Lower lobe of right lung (tissue), 2 donors: ENCODE measurements around the gene EHMT1. TPM values are rescaled to one million over a fixed set of nuclear protein-coding genes. Genes with fewer than 3 reads are reported as not detected.

Experiments used
- ATAC-seq, 2 donors: fragments of 200-7000 bp; cut with Tn5 transposase; one replicate each; pipeline ENCODE4 v1.9.1; 2020 to 2022; ENCODE audit warnings: mild to moderate bottlenecking in 2 of 2, moderate library complexity in 2 of 2
- DNase-seq: peaks from one replicate; pipeline ENCODE4 v3.0.0-alpha.2; 2020
- H3K27ac ChIP-seq: fragments of 200-600 bp; one replicate; pipeline ENCODE4 v1.8.0; 2022
- H3K27me3 ChIP-seq: fragments of 200-600 bp; one replicate; pipeline ENCODE4 v1.8.0; 2022; ENCODE audit warnings: low read depth
- H3K36me3 ChIP-seq: fragments of 200-600 bp; one replicate; pipeline ENCODE4 v1.8.0; 2022; ENCODE audit warnings: mild to moderate bottlenecking
- H3K4me1 ChIP-seq: fragments of 200-600 bp; one replicate; pipeline ENCODE4 v1.8.0; 2022
- H3K4me3 ChIP-seq: fragments of 200-600 bp; one replicate; pipeline ENCODE4 v1.8.0; 2022; ENCODE audit warnings: mild to moderate bottlenecking
- H3K9me3 ChIP-seq: fragments of 200-600 bp; one replicate; pipeline ENCODE4 v1.8.0; 2022
- intact Hi-C: fragments of 100-400 bp; cut with DNase I; formaldehyde crosslinking; loops from one replicate; pipeline ENCODE4 v1.11.0; 2022
- total RNA-seq: library from RNA; stranded (reverse); fragmentation: NEBNext Ultra II Directional; extraction: Animal tissue kit (Norgen Biotek cat#: 25700); gene quantifications from one replicate; pipeline ENCODE4 v1.2.1, GENCODE V29; 2021
- TF ChIP-seq, protein P1 (sequence below): fragments of 200-600 bp; IDR thresholded peaks from one replicate; pipeline ENCODE4 v1.8.0; 2022; ENCODE audit warnings: antibody characterized with exemption, mild to moderate bottlenecking
- donor health status: DM: no; HTN: yes; CAD: no; lungs with severe emphysema.

Gene EHMT1
- total RNA-seq, 1 donor from 2014 or later: 73.5 TPM

DNA sequence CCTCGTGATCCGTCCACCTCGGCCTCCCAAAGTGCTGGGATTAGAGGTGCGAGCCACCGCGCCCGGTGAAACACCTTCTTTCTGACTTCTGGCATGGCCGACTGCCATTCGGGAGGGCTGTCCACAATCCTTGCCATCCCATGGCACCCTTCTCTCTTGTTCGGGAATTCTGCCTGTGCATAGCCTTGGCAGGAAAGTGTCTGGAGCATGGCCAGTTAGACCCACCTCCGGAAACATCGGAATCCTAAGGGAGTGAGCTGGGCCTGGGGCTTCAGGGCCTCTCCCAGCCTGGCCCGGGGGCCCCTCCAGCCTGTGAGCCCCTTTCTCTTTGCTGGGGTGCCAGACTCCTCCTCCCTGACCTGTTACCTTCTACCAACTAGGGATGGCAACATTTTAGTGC is 14.9 kb upstream of the EHMT1 start:
- H3K27me3 ChIP-seq: no peaks in the 10 kb centered on the region
- H3K4me3 ChIP-seq: no peak overlapping the region
- no peak overlapping the region for H3K27ac ChIP-seq
- intact Hi-C loops: no loop called here
- no peaks in the 10 kb centered on the region for H3K9me3 ChIP-seq
- TF ChIP-seq, protein P1, sequence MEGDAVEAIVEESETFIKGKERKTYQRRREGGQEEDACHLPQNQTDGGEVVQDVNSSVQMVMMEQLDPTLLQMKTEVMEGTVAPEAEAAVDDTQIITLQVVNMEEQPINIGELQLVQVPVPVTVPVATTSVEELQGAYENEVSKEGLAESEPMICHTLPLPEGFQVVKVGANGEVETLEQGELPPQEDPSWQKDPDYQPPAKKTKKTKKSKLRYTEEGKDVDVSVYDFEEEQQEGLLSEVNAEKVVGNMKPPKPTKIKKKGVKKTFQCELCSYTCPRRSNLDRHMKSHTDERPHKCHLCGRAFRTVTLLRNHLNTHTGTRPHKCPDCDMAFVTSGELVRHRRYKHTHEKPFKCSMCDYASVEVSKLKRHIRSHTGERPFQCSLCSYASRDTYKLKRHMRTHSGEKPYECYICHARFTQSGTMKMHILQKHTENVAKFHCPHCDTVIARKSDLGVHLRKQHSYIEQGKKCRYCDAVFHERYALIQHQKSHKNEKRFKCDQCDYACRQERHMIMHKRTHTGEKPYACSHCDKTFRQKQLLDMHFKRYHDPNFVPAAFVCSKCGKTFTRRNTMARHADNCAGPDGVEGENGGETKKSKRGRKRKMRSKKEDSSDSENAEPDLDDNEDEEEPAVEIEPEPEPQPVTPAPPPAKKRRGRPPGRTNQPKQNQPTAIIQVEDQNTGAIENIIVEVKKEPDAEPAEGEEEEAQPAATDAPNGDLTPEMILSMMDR: no peak
- H3K4me1 ChIP-seq: peaks cover 40% of the 10 kb centered on the region
- no peaks in the 10 kb centered on the region for H3K36me3 ChIP-seq
- DNase-seq: no peak
- no peak for ATAC-seq

DNA sequence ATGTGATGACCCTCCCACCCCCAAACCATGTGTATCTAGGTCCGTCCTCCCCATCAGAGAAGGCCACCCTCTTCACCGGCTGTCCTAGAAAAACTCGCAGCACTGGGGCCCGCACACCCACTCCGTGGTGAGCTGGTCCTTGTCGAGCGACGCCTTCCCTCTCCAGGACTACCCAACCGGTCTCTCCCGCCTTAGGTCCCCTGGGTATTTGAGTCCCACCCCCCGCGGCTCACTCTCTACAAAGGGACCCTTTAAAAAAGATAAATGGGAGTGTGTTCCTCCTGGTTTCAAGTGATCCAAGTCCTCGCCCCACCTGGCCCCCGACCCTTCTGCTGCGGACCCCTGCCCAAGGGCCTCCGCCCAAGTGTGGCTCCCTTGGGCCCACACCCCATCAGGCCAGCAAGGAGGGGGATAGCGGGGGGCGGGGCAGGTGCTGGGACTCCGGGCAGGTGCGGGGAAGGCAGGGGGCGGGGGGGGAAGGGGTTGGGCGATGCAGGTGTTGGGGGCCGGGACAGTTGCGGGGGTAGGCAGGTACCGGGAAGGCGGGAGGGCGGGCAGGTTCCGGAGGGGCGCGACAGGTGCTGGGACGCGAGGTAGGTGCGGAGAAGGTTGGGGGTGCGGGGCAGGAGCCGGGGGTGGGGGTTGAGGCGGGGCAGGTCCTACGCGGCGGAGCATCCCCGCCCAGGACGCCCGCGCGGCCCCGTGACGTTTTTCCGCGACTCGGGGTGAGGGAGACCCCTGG is 14.3 kb upstream of the EHMT1 start:
- intact Hi-C loops: no loop called here
- Histone ChIP-seq H3K36me3 (no peaks in the 10 kb centered on the region), H3K27ac (no peak overlapping the region), H3K27me3 (no peaks in the 10 kb centered on the region), H3K9me3 (no peaks in the 10 kb centered on the region), H3K4me1 (peaks cover 44% of the 10 kb centered on the region), H3K4me3 (peak overlapping the region; percentile 62)
- DNase-seq (peak; percentile 54), ATAC-seq (no peak)
- TF ChIP-seq, protein P1: no peak

DNA sequence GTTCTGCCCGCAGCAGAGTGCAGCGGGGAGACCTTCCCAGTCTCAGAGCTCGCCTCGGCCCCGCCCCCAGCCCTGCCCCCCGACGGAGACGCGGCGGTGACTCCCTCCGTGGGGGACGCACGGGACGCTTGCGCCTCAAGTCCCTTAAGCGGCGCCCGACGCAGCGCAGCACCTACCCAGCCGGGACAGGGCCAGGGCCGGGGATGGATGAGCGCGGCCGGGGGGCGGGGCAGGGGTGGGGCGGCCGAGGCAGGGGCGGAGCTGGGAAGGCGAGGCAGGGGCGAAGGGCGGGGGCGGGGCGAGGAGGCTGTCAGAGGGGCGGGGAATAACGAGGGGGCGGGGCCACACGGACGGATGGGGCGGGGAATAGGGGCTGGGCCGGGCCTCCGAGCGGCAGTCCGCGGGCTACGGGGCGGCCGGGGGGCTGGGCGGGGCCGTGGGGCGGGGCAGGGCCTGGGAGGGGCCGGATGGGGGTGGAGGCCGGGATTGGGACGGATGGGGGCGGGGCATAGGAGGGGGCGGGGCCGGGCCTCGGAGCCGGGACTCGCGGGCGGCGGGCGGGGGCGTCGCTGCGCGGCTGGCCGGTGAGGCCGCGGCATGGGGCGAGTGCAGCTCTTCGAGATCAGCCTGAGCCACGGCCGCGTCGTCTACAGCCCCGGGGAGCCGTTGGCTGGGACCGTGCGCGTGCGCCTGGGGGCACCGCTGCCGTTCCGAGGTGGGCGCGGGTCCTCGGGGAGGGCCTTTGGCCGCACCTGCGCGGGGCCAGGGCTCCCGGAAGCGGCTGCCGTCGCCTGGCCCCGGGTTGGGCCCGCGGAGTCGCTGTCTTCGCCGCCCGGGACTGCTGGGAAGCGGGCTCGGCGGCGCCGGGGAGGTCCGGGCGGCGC is 13.4 kb upstream of the EHMT1 start, which contains the start of gene ARRDC1:
Gene ARRDC1 (plus strand): TSS at position 566 of the 884 bp plus-strand sequence. CDS start 32 bp downstream, at position 598.
- peak; percentile 90 to 92 for ATAC-seq
- peak within 1 kb of the TSS; percentile 75 for H3K4me3 ChIP-seq
- H3K9me3 ChIP-seq: no peaks in the 10 kb centered on the region
- peaks cover 46% of the 10 kb centered on the region for H3K4me1 ChIP-seq
- TF ChIP-seq, protein P1: no peak
- no peaks in the 10 kb centered on the region for H3K27me3 ChIP-seq
- intact Hi-C loops: no loop called here
- H3K27ac ChIP-seq: peak within 1 kb of the TSS; percentile 92
- DNase-seq: peak; percentile 98
- no peaks in the 10 kb centered on the region for H3K36me3 ChIP-seq

DNA sequence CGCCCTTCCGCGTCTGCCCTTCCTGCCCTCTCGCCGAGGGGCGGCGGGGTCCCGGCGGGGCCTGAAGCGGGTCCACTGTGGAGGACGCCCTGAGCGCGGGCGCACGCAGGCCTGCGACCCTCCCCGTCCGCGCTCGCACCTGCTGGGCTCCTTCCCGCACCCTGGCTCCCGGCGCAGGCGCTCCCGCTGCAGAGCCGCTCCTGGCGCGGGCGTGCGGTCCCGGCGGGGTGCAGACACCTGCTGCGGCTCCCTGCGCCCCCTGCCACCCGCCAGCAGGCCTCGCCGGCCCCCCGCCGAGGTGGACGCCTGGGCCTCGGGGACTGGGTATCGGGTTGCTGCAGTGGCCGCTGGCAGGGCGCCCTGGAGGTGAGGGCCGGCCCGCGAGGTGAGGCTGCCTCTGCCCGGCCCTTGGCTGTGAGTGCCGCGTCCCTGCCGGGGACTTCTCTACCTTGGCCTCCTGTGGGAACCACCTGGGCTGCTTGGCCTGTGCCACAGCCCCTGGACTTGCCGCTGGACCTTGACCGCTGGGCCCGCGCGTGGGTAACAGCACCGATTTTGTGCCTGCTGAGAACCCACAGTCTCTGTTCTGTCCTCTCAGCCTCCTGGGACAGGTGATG is 12.7 kb upstream of the EHMT1 start:
- peak; percentile 80 for DNase-seq
- peak; percentile 30 for ATAC-seq
- Histone ChIP-seq H3K4me3 (peak overlapping the region; percentile 75), H3K4me1 (peaks cover 52% of the 10 kb centered on the region), H3K27me3 (no peaks in the 10 kb centered on the region), H3K9me3 (no peaks in the 10 kb centered on the region), H3K27ac (peak overlapping the region; percentile 92), H3K36me3 (no peaks in the 10 kb centered on the region)
- TF ChIP-seq, protein P1: no peak
- intact Hi-C loops: no loop called here

DNA sequence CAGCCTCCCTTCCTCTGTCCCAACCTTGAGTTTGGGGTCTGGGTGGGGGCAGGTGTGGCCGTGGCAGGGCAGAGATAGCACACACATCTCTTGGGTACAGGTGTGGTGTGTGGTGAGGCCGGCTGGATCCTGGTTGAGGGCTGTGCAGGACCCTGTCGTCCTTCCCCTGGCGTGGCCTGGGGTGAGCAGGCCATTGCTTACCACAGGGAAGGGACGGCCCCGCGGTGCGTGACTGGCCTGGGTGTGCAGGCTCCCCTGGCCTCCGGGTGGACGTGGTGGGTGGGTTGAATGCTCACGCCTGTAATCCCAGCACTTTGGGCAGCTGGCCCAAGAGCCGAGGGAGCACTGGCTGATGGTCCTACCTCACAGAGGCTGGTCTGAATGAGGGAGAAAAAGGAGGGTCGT is 12.1 kb upstream of the EHMT1 start:
- no peaks in the 10 kb centered on the region for H3K36me3 ChIP-seq
- H3K27me3 ChIP-seq: no peaks in the 10 kb centered on the region
- peaks cover 58% of the 10 kb centered on the region for H3K4me1 ChIP-seq
- DNase-seq (peak; percentile 61), ATAC-seq (peak in 1 of 2 donors; percentile 0)
- peak overlapping the region; percentile 92 for H3K27ac ChIP-seq
- intact Hi-C loops: no loop called here
- H3K4me3 ChIP-seq: peak overlapping the region; percentile 75
- TF ChIP-seq, protein P1: no peak
- no peaks in the 10 kb centered on the region for H3K9me3 ChIP-seq
